GM12873 (cell line): Measurements from ENCODE around the gene AXIN1.

Experiments
- CTCF ChIP-seq: IDR thresholded peaks from 2 replicates; pipeline ENCODE4 v1.5.1; 2012; ENCODE audit warnings: low read depth, mild to moderate bottlenecking, moderate library complexity, low read length, control low read depth; ENCODE audit not compliant: insufficient read depth; ENCODE audit errors: missing control alignments

AXIN1 gene

GRCh38 chr16:356741-357140, 4.2 kb upstream of the AXIN1 start:
- TF ChIP-seq CTCF, result no peak

- no peak for TF ChIP-seq CTCF
These were observed 2.5 kb upstream of the AXIN1 start for GRCh38 chr16:354971-355461.

GRCh38 chr16:354291-354881, 1.9 kb upstream of the AXIN1 start:
- no peak for TF ChIP-seq CTCF

- no peak for TF ChIP-seq CTCF
These were observed 1.1 kb upstream of the AXIN1 start for GRCh38 chr16:353404-354290.

GRCh38 chr16:351804-352520, 561 bp downstream of the AXIN1 start:
- TF ChIP-seq CTCF, result no peak

- TF ChIP-seq CTCF, result no peak
These were observed 2.3 kb downstream of the AXIN1 start for GRCh38 chr16:350203-350602.

- no peak for TF ChIP-seq CTCF
These were observed 3.3 kb downstream of the AXIN1 start for GRCh38 chr16:349211-349610.
